ENCODE data around the gene RGP1. TPM values are rescaled to one million over a fixed set of nuclear protein-coding genes. Genes with fewer than 3 reads are reported as not detected.

The RGP1 gene
- total and polyA plus RNA-seq, 9 of the 15 experiments (the other 6 are each of a cell fraction or from before 2014, with no cell fraction given) = 0.42 to 13.8 (median 6.7) TPM

DNA sequence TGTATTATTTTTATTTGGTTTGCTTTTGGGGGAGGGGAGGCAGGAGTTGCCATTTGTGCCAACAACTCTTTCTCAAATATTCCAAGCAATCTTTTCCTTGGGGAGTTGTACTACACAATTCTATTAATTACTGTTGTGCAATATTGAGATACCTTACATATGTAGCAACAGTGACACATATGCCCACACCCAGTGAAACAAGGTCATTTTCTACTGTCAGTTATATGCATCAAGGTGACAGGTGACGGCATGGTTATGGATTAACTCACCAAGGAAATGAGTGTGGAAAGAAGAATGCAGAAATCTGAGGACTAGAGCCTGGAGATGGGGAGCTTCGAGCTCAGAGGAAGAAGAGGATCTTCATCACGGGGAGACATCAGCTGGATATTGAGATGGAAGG lies 22.9 kb downstream of the RGP1 start:
- Histone ChIP-seq H2AFZ (ENCODE audit: low read depth, low read length) (no peak overlapping the region), H3K4me2 (ENCODE audit: insufficient read depth, low read length) (no peak overlapping the region), H3K4me3 (no peak overlapping the region), H3K27me3 (ENCODE audit: control insufficient read depth in 2 of 2, insufficient read depth in 2 of 2, low read length in 2 of 2) (no peaks in the 10 kb centered on the region), H3K9me3 (replicated peaks; ENCODE audit: control insufficient read depth, insufficient read depth, low read depth, low read length) (no peaks in the 10 kb centered on the region), H3K79me2 (ENCODE audit: control insufficient read depth, insufficient read depth, low read length) (peaks cover 10% of the 10 kb centered on the region), H3K9me1 (ENCODE audit: control insufficient read depth, insufficient read depth, low read length) (no peaks in the 10 kb centered on the region), H4K20me1 (replicated peaks; ENCODE audit: control insufficient read depth, insufficient read depth, low read length) (no peaks in the 10 kb centered on the region), H3K27ac (ENCODE audit: extremely low read depth, low read depth, low read length) (no peak overlapping the region), H3K36me3 (ENCODE audit: control insufficient read depth, insufficient read depth, low read length) (0 out of 3 replicates have a peak, but pooled peaks cover 4% of the 10 kb centered on the region), H3K9ac (ENCODE audit: insufficient read depth in 1 of 2, low read depth in 2 of 2, low read length in 2 of 2) (no peak overlapping the region), H3K4me1 (replicated peaks in 1 of 2; ENCODE audit: control insufficient read depth in 2 of 2, insufficient read depth in 2 of 2, low read length in 2 of 2) (peaks cover 6 to 23% of the 10 kb centered on the region in 2 experiments; a peak in 4 of 5 replicates)
- 83% methylated on average over 3 of the region's 3 CpGs for WGBS (ENCODE audit: insufficient coverage, low coverage, missing lambda C conversion rate)
- DNase-seq (ENCODE audit: extremely low read depth in 1 of 4, low spot score in 3 of 4) (no peak), ATAC-seq (no peak), FAIRE-seq (no peak)
- TF ChIP-seq CEBPB (tag; IDR thresholded peaks at IDR 0.05) (peak; percentile 84), BACH1 (tag; IDR thresholded peaks at IDR 0.05) (no peak), TRIM28 (IDR thresholded peaks at IDR 0.05) (no peak), ELF1 (tag; IDR thresholded peaks at IDR 0.05) (no peak), CEBPG (CRISPR knock-in tag; IDR thresholded peaks at IDR 0.05) (no peak), CEBPG (tag; conservative IDR thresholded peaks at IDR 0.05 in 1 of 2, IDR thresholded peaks at IDR 0.05 in 1 of 2) (peak; percentile 50 to 80; a peak in 3 of 4 replicates), ZBTB17 (CRISPR knock-in tag; IDR thresholded peaks at IDR 0.05) (no peak)
- TF ChIP-seq, protein P1, sequence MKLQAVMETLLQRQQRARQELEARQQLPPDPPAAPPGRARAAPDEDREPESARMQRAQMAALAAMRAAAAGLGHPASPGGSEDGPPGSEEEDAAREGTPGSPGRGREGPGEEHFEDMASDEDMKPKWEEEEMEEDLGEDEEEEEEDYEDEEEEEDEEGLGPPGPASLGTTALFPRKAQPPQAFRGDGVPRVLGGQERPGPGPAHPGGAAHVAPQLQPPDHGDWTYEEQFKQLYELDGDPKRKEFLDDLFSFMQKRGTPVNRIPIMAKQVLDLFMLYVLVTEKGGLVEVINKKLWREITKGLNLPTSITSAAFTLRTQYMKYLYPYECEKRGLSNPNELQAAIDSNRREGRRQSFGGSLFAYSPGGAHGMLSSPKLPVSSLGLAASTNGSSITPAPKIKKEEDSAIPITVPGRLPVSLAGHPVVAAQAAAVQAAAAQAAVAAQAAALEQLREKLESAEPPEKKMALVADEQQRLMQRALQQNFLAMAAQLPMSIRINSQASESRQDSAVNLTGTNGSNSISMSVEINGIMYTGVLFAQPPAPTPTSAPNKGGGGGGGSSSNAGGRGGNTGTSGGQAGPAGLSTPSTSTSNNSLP (IDR thresholded peaks at IDR 0.05; ENCODE audit: borderline replicate concordance, low read depth, low read length) = no peak
- TF ChIP-seq, protein P2, sequence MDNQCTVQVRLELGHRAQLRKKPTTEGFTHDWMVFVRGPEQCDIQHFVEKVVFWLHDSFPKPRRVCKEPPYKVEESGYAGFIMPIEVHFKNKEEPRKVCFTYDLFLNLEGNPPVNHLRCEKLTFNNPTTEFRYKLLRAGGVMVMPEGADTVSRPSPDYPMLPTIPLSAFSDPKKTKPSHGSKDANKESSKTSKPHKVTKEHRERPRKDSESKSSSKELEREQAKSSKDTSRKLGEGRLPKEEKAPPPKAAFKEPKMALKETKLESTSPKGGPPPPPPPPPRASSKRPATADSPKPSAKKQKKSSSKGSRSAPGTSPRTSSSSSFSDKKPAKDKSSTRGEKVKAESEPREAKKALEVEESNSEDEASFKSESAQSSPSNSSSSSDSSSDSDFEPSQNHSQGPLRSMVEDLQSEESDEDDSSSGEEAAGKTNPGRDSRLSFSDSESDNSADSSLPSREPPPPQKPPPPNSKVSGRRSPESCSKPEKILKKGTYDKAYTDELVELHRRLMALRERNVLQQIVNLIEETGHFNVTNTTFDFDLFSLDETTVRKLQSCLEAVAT (IDR thresholded peaks at IDR 0.05) = no peak
- intact Hi-C loops (cut with micrococcal nuclease) (no loop called here), in situ Hi-C loops (cut with MboI) (no loop called here)
- ChIA-PET CTCF (ENCODE audit: low intra/inter-chr PET ratio) (no interaction called here), POLR2A (interaction anchor here (0.5 to 1.8 kb wide), 5 partner anchors 10 to 44 kb away, joined by 3 to 5 read pairs (median 3); partner anchors contain the start of genes GBA2 and RGP1)
- BruUV-seq (replicated peaks) = no TSS peak
